HFF-Myc (cell line): ENCODE measurements around the gene ATP5PB.

ENCODE experiments used
- DNase-seq: peaks from one replicate; pipeline ENCODE4 v3.0.0-alpha.2; 2011; ENCODE audit warnings: low read depth; ENCODE audit errors: extremely low read depth
- H3K4me3 ChIP-seq: replicated peaks from 2 replicates; pipeline ENCODE4 v1.5.1; 2011; ENCODE audit warnings: low read depth, mild to moderate bottlenecking, control low read depth, low read length
- CTCF ChIP-seq: IDR thresholded peaks from 2 replicates; pipeline ENCODE4 v1.5.1; 2012; ENCODE audit warnings: mild to moderate bottlenecking, low read depth, low read length, control low read depth; ENCODE audit errors: missing control alignments

ATP5PB gene

GRCh38 chr1:111487133-111487532 is 37.9 kb downstream of the ATP5PB start:
- no peak for DNase-seq
- no peak overlapping the region for H3K4me3 ChIP-seq
- no peak for TF ChIP-seq CTCF

GRCh38 chr1:111488669-111489068 is 39.4 kb downstream of the ATP5PB start:
- TF ChIP-seq CTCF = no peak
- no peak for DNase-seq

GRCh38 chr1:111489604-111490003 is 40.3 kb downstream of the ATP5PB start:
- no peak overlapping the region for H3K4me3 ChIP-seq
- DNase-seq = no peak
- TF ChIP-seq CTCF = no peak

More at GRCh38 chr1:111488669-111489068, 39.4 kb downstream of the ATP5PB start:
- H3K4me3 ChIP-seq = no peak overlapping the region

- no peak overlapping the region for H3K4me3 ChIP-seq
- no peak for TF ChIP-seq CTCF
- DNase-seq = no peak
Measured at GRCh38 chr1:111490220-111490619, 41.0 kb downstream of the ATP5PB start.

GRCh38 chr1:111491070-111491469 is 41.8 kb downstream of the ATP5PB start:
- no peak overlapping the region for H3K4me3 ChIP-seq
- no peak for TF ChIP-seq CTCF
- DNase-seq = no peak

- DNase-seq = no peak
- H3K4me3 ChIP-seq = no peak overlapping the region
- TF ChIP-seq CTCF = no peak
Measured at GRCh38 chr1:111496398-111496797, 47.1 kb downstream of the ATP5PB start.

GRCh38 chr1:111497592-111497991 is 48.3 kb downstream of the ATP5PB start:
- no peak overlapping the region for H3K4me3 ChIP-seq
- DNase-seq = no peak
- TF ChIP-seq CTCF = no peak
